ENCODE data around the gene EPAS1. TPM values are rescaled to one million over a fixed set of nuclear protein-coding genes. Genes with fewer than 3 reads are reported as not detected.
A peak's percentile ranks its signal among the peaks of the same experiment; 100 is the strongest.

EPAS1 gene
- total RNA-seq, 1 donor from 2014 or later = not detected

GRCh38 chr2:46296216-46296839, 879 bp upstream of the EPAS1 start:
- no peak for TF ChIP-seq CTCF (IDR thresholded peaks at IDR 0.05; ENCODE audit: partially characterized antibody, unreplicated experiment)
- H3K9me3 Mint-ChIP-seq (ENCODE audit: unreplicated experiment) = peaks cover 1% of the 10 kb centered on the region
- H3K4me1 Mint-ChIP-seq (ENCODE audit: low read depth, unreplicated experiment) = peaks cover 9% of the 10 kb centered on the region
- H3K27me3 Mint-ChIP-seq (ENCODE audit: unreplicated experiment) = peaks cover 32% of the 10 kb centered on the region
- DNase-seq = peak; percentile 17
- no peak overlapping the region for H3K27ac Mint-ChIP-seq (ENCODE audit: unreplicated experiment)
- H3K36me3 Mint-ChIP-seq (ENCODE audit: unreplicated experiment) = peaks cover 5% of the 10 kb centered on the region
- peak overlapping the region; percentile 71 for H3K4me3 Mint-ChIP-seq (ENCODE audit: unreplicated experiment)

GRCh38 chr2:46297546-46298271, 502 bp downstream of the EPAS1 start:
- Mint-ChIP-seq H3K36me3 (ENCODE audit: unreplicated experiment) (no peaks in the 10 kb centered on the region), H3K4me1 (ENCODE audit: low read depth, unreplicated experiment) (peaks cover 9% of the 10 kb centered on the region), H3K27me3 (ENCODE audit: unreplicated experiment) (peaks cover 35% of the 10 kb centered on the region), H3K4me3 (ENCODE audit: unreplicated experiment) (peak overlapping the region; percentile 86), H3K27ac (ENCODE audit: unreplicated experiment) (no peak overlapping the region), H3K9me3 (ENCODE audit: unreplicated experiment) (peaks cover 1% of the 10 kb centered on the region)
- no peak for TF ChIP-seq CTCF (IDR thresholded peaks at IDR 0.05; ENCODE audit: partially characterized antibody, unreplicated experiment)
- DNase-seq = peak; percentile 50

- peak overlapping the region; percentile 84 for H3K4me3 Mint-ChIP-seq (ENCODE audit: unreplicated experiment)
- H3K4me1 Mint-ChIP-seq (ENCODE audit: low read depth, unreplicated experiment) = peaks cover 9% of the 10 kb centered on the region
- H3K36me3 Mint-ChIP-seq (ENCODE audit: unreplicated experiment) = no peaks in the 10 kb centered on the region
- no peak overlapping the region for H3K27ac Mint-ChIP-seq (ENCODE audit: unreplicated experiment)
- H3K9me3 Mint-ChIP-seq (ENCODE audit: unreplicated experiment) = peaks cover 3% of the 10 kb centered on the region
- no peak for TF ChIP-seq CTCF (IDR thresholded peaks at IDR 0.05; ENCODE audit: partially characterized antibody, unreplicated experiment)
- DNase-seq = no peak
- peaks cover 36% of the 10 kb centered on the region for H3K27me3 Mint-ChIP-seq (ENCODE audit: unreplicated experiment)
Observed at GRCh38 chr2:46298272-46298521, 990 bp downstream of the EPAS1 start.

GRCh38 chr2:46298522-46299353, 1.5 kb downstream of the EPAS1 start:
- TF ChIP-seq CTCF (IDR thresholded peaks at IDR 0.05; ENCODE audit: partially characterized antibody, unreplicated experiment) = no peak
- peaks cover 36% of the 10 kb centered on the region for H3K27me3 Mint-ChIP-seq (ENCODE audit: unreplicated experiment)

More at GRCh38 chr2:46298522-46299353, 1.5 kb downstream of the EPAS1 start:
- Mint-ChIP-seq H3K27ac (ENCODE audit: unreplicated experiment) (no peak overlapping the region), H3K4me3 (ENCODE audit: unreplicated experiment) (peak overlapping the region; percentile 84), H3K36me3 (ENCODE audit: unreplicated experiment) (no peaks in the 10 kb centered on the region), H3K9me3 (ENCODE audit: unreplicated experiment) (peaks cover 3% of the 10 kb centered on the region), H3K4me1 (ENCODE audit: low read depth, unreplicated experiment) (peaks cover 9% of the 10 kb centered on the region)
- peak; percentile 48 for DNase-seq

All from glutamatergic neuron (in vitro differentiated cells).